T-helper 2 cell (primary cell): ENCODE results near the gene SMIM26.
"Not testable (repeated sequence)": the region's sequence is repeated elsewhere in the genome, so short reads cannot be mapped to it uniquely, and the experiment has no call there.

ENCODE experiments used
- DNase-seq, 5 experiments: peaks; one replicate each; pipeline versions ENCODE4 v3.0.0 to v3.0.0-alpha.2; 2012 to 2022
- total RNA-seq, 2 donors: gene quantifications; one replicate each; lab custom pipeline; 2026; lab: John Stamatoyannopoulos, UW

SMIM26 gene, protein sequence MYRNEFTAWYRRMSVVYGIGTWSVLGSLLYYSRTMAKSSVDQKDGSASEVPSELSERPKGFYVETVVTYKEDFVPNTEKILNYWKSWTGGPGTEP
- 11.2 to 11.5 reads per million in 2 donors for total RNA-seq

GRCh38 chr20:18566892-18567738, at the start of gene SMIM26:
Gene SMIM26, plus strand, starts transcription at chr20:18567432. Its CDS starts 47 bp downstream, at chr20:18567479.
- DNase-seq = peak; percentile 80 to 97 (median 90)

- DNase-seq = not testable (repeated sequence)
Observed at GRCh38 chr20:18522066-18522465, 45.2 kb upstream of the SMIM26 start.

GRCh38 chr20:18523066-18523465, 44.2 kb upstream of the SMIM26 start:
- no peak for DNase-seq

GRCh38 chr20:18524646-18525045, 42.6 kb upstream of the SMIM26 start:
- no peak for DNase-seq

DNA sequence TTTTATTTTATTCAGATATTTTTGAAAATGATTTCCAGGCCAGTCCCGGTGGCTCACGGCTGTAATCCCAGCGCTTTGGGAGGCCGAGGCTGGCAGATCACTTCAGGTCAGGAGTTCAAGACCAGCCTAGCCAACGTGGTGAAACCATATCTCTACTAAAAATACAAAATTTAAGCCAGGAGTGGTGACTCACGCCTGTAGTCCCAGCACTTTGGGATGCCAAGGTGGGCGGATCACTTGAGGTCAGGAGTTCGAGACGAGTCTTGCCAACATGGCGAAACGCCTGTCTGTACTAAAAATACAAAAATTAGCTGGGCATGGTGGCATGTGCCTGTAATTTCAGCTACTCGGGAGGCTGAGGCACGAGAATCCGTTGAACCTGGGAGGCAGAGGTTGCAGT, 40.5 kb upstream of the SMIM26 start:
- not testable (repeated sequence) for DNase-seq

GRCh38 chr20:18527339-18527738, 39.9 kb upstream of the SMIM26 start:
- no peak for DNase-seq

DNA sequence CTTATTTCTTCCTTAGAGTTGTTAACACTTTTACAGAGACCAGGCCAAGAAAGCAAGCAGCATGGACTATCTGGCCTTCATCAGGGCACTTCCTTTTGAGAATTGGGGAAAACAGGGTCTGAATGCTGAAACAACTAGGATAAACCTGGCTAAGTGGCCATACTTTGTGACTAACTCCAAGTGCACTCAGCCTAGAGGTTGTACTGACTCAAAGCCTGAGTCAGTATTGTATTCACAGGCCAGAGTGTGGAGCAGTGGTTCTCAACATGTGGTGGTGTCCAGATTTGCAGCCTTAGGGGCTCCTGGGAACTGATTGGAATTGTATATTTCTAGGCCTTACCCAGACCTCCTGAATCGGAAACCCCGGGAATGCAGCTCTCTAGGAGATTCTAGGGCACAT, 39.4 kb upstream of the SMIM26 start:
- DNase-seq = no peak

DNA sequence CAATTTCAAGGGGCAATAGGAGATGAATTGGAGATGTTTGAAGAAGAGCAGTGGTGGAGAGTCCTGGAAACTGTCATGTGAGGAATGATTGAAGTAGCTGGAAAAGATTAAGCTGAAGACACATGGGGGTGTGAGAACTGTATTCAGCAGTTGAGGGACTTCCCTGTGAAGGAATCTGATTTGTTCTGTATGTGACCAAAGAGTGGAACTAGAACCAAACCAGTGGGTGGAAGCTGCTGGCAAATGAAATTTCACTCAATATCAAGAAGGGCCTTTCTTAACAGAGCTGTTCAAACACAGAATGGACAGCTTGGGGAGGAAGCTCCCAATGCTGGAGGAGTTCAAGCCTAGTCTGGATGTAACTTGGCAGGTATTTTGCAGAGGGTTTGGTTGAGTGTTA, 38.2 kb upstream of the SMIM26 start:
- no peak for DNase-seq

DNA sequence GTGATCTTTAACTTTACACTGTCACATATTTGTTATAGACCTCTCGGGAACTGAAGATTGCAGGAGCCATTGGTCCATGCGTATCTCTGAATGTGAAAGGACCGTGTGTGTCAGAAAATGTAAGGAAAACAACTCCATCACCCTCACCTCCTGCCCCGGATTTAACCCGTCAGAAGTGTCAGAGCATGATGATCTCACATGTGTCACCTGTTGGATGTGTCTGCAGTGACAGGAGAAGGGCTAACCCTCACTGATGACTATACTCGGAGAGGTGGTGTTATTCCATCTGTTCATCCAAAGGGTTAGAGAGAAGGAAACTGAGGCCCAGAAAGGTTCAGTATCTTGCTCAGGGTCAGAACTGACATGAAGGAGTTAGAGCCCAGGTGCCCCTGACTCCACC, 34.6 kb upstream of the SMIM26 start:
- DNase-seq = no peak

DNA sequence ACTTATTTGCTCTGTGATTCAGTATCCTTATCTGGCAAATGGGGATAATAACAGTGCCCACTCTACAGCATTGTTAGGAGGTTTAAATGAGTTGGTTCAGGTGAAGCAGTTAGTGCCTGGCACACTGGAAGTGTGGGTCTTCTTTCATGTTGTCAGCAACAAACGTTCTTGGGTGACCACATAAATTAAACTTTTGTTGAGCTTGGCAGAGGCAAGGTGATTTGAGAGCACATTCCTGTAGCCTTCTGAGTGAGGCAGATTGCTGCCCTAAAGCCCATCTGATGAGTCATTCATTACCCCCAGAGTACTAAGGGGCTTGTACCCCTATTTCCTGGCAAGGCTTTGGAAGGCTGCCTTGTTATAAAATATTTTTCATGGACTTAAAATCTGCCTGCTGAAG, 33.7 kb upstream of the SMIM26 start:
- no peak for DNase-seq

GRCh38 chr20:18533978-18534644, 33.1 kb upstream of the SMIM26 start:
- no peak for DNase-seq

- no peak for DNase-seq
Observed at GRCh38 chr20:18537651-18538050, 29.6 kb upstream of the SMIM26 start.

- no peak for DNase-seq
Observed at GRCh38 chr20:18541741-18542140, 25.5 kb upstream of the SMIM26 start.

DNA sequence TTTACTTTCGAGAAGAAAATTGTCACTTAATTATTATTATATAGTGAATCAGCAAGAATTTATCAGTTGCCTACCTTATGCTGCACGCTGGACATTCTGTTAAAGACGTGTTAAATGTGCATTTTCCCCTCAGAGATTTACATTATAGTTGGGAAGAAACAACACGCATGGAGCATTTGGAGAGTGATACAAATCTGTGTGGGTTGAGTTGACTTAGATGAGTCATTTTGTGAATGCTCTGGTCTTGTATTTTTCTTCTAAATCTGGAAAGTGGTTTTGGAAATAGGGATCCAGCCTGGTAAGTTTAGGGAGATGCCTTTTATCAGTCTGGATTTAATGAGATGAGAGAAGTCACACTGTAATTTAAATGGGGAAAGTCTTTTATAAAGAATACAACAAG, 24.0 kb upstream of the SMIM26 start:
- DNase-seq = no peak

- DNase-seq = no peak
Observed at GRCh38 chr20:18543932-18544331, 23.3 kb upstream of the SMIM26 start.

DNA sequence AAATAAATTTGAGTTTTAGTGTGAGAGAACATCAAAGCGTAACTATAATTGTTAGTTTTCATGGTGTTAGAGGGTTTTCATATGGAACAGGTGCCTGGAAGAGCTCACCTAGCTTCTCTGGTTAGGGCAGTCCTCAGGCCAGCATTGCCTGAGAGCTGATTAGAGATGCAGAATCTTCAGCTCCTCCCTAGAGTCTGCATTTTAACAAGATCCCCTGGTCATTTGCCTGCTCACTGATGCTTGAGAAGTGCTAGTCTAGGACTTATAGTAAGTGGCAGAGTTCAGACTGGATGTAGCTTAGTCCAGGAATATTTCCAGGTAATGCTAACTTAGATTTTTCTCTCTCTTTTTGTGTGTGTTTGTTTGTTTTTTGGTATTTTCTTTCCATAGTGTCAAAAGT, 21.7 kb upstream of the SMIM26 start:
- no peak for DNase-seq

GRCh38 chr20:18548465-18548864, 18.8 kb upstream of the SMIM26 start:
- no peak for DNase-seq

DNA sequence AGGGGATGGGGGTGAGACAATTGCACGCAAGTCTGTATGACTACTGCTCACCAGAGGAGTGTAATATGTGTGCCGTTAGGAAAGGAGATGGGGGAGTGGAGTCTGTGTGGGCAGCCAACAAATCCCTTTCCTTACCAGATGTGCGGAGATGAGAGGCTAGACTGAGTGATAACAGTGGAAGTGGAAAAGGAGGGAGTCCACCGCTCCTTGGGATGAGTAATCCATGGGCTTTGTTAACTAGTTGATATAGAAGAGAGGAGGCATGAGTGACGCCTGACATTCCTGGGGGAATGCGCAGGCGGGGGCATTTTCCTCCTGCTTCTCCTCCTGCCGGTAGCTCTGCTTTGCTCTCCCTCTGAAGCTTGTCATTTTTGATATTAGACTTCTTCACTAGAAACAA, 13.5 kb upstream of the SMIM26 start:
- DNase-seq = no peak

GRCh38 chr20:18567739-18568091, 483 bp downstream of the SMIM26 start:
- no peak for DNase-seq

GRCh38 chr20:18571009-18571408, 3.8 kb downstream of the SMIM26 start:
- no peak for DNase-seq

- no peak for DNase-seq
Observed at GRCh38 chr20:18571578-18571977, 4.3 kb downstream of the SMIM26 start.

DNA sequence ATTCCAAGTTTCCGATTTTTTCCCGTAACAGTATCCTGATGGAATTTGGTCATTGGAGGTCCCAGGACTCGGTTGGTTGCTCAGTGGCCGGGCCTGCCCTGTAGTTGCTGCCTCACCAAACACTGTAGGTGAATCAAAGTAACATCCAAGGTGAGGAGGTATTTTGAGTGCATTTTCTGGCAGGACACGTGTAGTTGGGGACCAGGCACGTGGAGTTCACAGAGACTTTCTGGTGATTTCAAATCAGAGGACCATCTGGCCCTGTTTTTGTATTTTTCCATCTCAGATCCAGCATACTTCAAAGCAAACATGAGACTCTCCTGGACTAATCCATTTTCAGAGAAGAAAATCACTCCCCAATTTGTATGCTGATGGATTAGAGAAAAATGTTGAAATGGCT, 10.7 kb downstream of the SMIM26 start:
- no peak for DNase-seq

DNA sequence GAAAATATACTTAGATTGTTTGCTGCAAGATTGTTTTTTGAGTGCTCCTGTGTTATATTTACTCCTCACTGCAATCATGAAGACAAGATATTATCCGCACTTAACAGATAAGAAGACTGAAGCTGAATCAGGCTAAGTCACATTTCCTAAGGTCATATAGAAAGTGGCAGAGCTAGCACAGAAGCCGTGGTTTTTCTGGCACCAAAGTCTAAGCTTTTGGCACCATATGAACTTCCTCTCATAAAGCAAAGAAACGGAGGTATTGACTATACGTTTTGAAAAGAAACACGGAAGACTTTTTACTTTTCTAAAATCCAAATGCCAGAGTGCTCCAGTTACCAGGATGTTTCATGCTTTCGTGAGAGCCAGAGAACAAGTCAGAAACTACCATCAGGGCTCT, 11.3 kb downstream of the SMIM26 start:
- peak in 1 of 5 experiments; percentile 50 for DNase-seq

GRCh38 chr20:18580012-18580411, 12.8 kb downstream of the SMIM26 start:
- DNase-seq = no peak
